NCI-H2171 (cell line): Measurements from ENCODE around the gene DENND1A.
"Not testable (repeated sequence)": the region's sequence is repeated elsewhere in the genome, so short reads cannot be mapped to it uniquely, and the experiment has no call there.

Source experiments
- DNase-seq: peaks from one replicate; lab custom pipeline; 2025; lab: John Stamatoyannopoulos, UW

Gene DENND1A

GRCh38 chr9:123410281-123410910 lies 519.5 kb downstream of the DENND1A start:
- DNase-seq, result no peak

GRCh38 chr9:123408313-123409262 lies 521.3 kb downstream of the DENND1A start:
- no peak for DNase-seq

GRCh38 chr9:123407217-123407851 lies 522.6 kb downstream of the DENND1A start:
- DNase-seq, result no peak

- peak; percentile 59 for DNase-seq
Measured at GRCh38 chr9:123406691-123407216, 523.2 kb downstream of the DENND1A start.

GRCh38 chr9:123406016-123406415 lies 523.9 kb downstream of the DENND1A start:
- DNase-seq, result no peak

GRCh38 chr9:123402981-123403509 lies 526.9 kb downstream of the DENND1A start:
- DNase-seq, result no peak

GRCh38 chr9:123401879-123402513 lies 527.9 kb downstream of the DENND1A start:
- peak; percentile 44 for DNase-seq

- DNase-seq, result peak; percentile 80
Measured at GRCh38 chr9:123400926-123401503, 528.9 kb downstream of the DENND1A start.

GRCh38 chr9:123399803-123400378 lies 530.0 kb downstream of the DENND1A start:
- DNase-seq, result no peak

GRCh38 chr9:123398938-123399337 lies 531.0 kb downstream of the DENND1A start:
- DNase-seq, result not testable (repeated sequence)

- DNase-seq, result peak; percentile 74
Measured at GRCh38 chr9:123397975-123398374, 532.0 kb downstream of the DENND1A start.

GRCh38 chr9:123395689-123396511 lies 534.0 kb downstream of the DENND1A start:
- DNase-seq, result no peak

- peak; percentile 89 for DNase-seq
Measured at GRCh38 chr9:123395276-123395688, 534.6 kb downstream of the DENND1A start.

- DNase-seq, result no peak
Measured at GRCh38 chr9:123394291-123395235, 535.4 kb downstream of the DENND1A start.

- no peak for DNase-seq
Measured at GRCh38 chr9:123392802-123393201, 537.1 kb downstream of the DENND1A start.

GRCh38 chr9:123391946-123392345 lies 538.0 kb downstream of the DENND1A start:
- DNase-seq, result no peak

- no peak for DNase-seq
Measured at GRCh38 chr9:123391233-123391632, 538.7 kb downstream of the DENND1A start.

GRCh38 chr9:123390337-123391135 lies 539.4 kb downstream of the DENND1A start:
- no peak for DNase-seq
